BE2C (cell line): ENCODE data around the gene TUBA1B.

Experiments used
- DNase-seq: peaks from one replicate; pipeline ENCODE4 v3.0.0-alpha.2; 2020
- H3K27me3 ChIP-seq: fragments of 250-450 bp; sonication (Bioruptor Pico); 2 replicates; pipeline ENCODE4 v1.5.1; 2020; ENCODE audit warnings: mild to moderate bottlenecking
- H3K36me3 ChIP-seq: fragments of 250-450 bp; sonication (Bioruptor Pico); 2 replicates; pipeline ENCODE4 v1.5.1; 2020; ENCODE audit warnings: mild to moderate bottlenecking
- H3K4me1 ChIP-seq: fragments of 250-450 bp; sonication (Bioruptor Pico); 2 replicates; pipeline ENCODE4 v1.5.1; 2020
- H3K4me3 ChIP-seq: 2 replicates; pipeline ENCODE4 v1.5.1; 2011; ENCODE audit warnings: low read depth, low read length
- H3K9me3 ChIP-seq: fragments of 250-450 bp; sonication (Bioruptor Pico); 2 replicates; pipeline ENCODE4 v1.5.1; 2020
- CTCF ChIP-seq: IDR thresholded peaks from 2 replicates; pipeline ENCODE4 v1.5.1; 2012; ENCODE audit warnings: mild to moderate bottlenecking, low read depth, low read length

TUBA1B gene

GRCh38 chr12:49111206-49111605 is 20.0 kb downstream of the TUBA1B start:
- Histone ChIP-seq H3K4me3 (peak overlapping the region; percentile 98), H3K4me1 (peaks cover 10% of the 10 kb centered on the region), H3K36me3 (peaks cover 12% of the 10 kb centered on the region), H3K9me3 (no peaks in the 10 kb centered on the region), H3K27me3 (no peaks in the 10 kb centered on the region)
- no peak for TF ChIP-seq CTCF
- no peak for DNase-seq

GRCh38 chr12:49110464-49111155 is 20.6 kb downstream of the TUBA1B start, which contains the start of gene LMBR1L:
Gene LMBR1L, minus strand, starts transcription at chr12:49110847. Its CDS starts 292 bp downstream, at chr12:49110555.
- Histone ChIP-seq H3K27me3 (no peaks in the 10 kb centered on the region), H3K4me1 (peaks cover 10% of the 10 kb centered on the region)
- peak; percentile 96 for DNase-seq

GRCh38 chr12:49109641-49110463 is 21.3 kb downstream of the TUBA1B start:
- H3K4me1 ChIP-seq = peaks cover 10% of the 10 kb centered on the region
- peaks cover 20% of the 10 kb centered on the region for H3K36me3 ChIP-seq
- no peak for DNase-seq
- TF ChIP-seq CTCF = no peak
- H3K9me3 ChIP-seq = no peaks in the 10 kb centered on the region
- peak overlapping the region; percentile 98 for H3K4me3 ChIP-seq
- H3K27me3 ChIP-seq = no peaks in the 10 kb centered on the region

More at GRCh38 chr12:49110464-49111155, 20.6 kb downstream of the TUBA1B start, which contains the start of gene LMBR1L:
- H3K36me3 ChIP-seq = peaks cover 18% of the 10 kb centered on the region
- peak within 1 kb of the TSS; percentile 98 for H3K4me3 ChIP-seq
- TF ChIP-seq CTCF = peak; percentile 49
- H3K9me3 ChIP-seq = no peaks in the 10 kb centered on the region

GRCh38 chr12:49108958-49109404 is 22.2 kb downstream of the TUBA1B start:
- Histone ChIP-seq H3K27me3 (no peaks in the 10 kb centered on the region), H3K36me3 (peaks cover 26% of the 10 kb centered on the region), H3K9me3 (no peaks in the 10 kb centered on the region), H3K4me1 (peaks cover 10% of the 10 kb centered on the region), H3K4me3 (peak overlapping the region; percentile 98)
- no peak for DNase-seq
- TF ChIP-seq CTCF = no peak

GRCh38 chr12:49105504-49106084 is 25.6 kb downstream of the TUBA1B start:
- H3K36me3 ChIP-seq = peaks cover 49% of the 10 kb centered on the region
- no peak for TF ChIP-seq CTCF
- H3K4me1 ChIP-seq = peaks cover 6% of the 10 kb centered on the region; the same call in 1 of the 2 replicates
- H3K27me3 ChIP-seq = no peaks in the 10 kb centered on the region
- H3K4me3 ChIP-seq = no peak overlapping the region
- H3K9me3 ChIP-seq = no peaks in the 10 kb centered on the region
- DNase-seq = no peak
